Natural killer cell (primary cell): ENCODE measurements around the gene CEP20. TPM values are rescaled to one million over a fixed set of nuclear protein-coding genes. Genes with fewer than 3 reads are reported as not detected.
"Not testable (repeated sequence)": the region's sequence is repeated elsewhere in the genome, so short reads cannot be mapped to it uniquely, and the experiment has no call there.

Source experiments
- ATAC-seq, 3 donors: fragments of 150-1000 bp in 2 of 3; fragments of 200-7000 bp in 1 of 3; cut with Tn5 transposase; 1 replicate in 1 of 3; 2 replicates in 2 of 3; pipeline ENCODE4 v1.10.0; 2021; ENCODE audit warnings: mild to moderate bottlenecking in 2 of 3, moderate library complexity in 2 of 3
- DNase-seq, 2 donors: peaks; one replicate each; pipeline versions ENCODE4 v3.0.0 to v3.0.0-alpha.2; 2013 to 2021; ENCODE audit warnings: mixed read lengths in 1 of 2
- H3K27ac ChIP-seq: one replicate; pipeline ENCODE4 v1.5.1; 2013; ENCODE audit warnings: mild to moderate bottlenecking, low read length
- H3K27me3 ChIP-seq: one replicate; pipeline ENCODE4 v1.6.1; 2013; ENCODE audit warnings: low read length; ENCODE audit not compliant: control insufficient read depth, insufficient read depth
- H3K36me3 ChIP-seq: one replicate; pipeline ENCODE4 v1.6.1; 2013; ENCODE audit warnings: low read length; ENCODE audit not compliant: control insufficient read depth, insufficient read depth
- H3K4me1 ChIP-seq: one replicate; pipeline ENCODE4 v1.6.1; 2013; ENCODE audit warnings: low read length; ENCODE audit not compliant: control insufficient read depth, insufficient read depth
- H3K4me3 ChIP-seq: one replicate; pipeline ENCODE4 v1.5.1; 2013; ENCODE audit warnings: low read length
- H3K9me3 ChIP-seq: one replicate; pipeline ENCODE4 v1.6.1; 2013; ENCODE audit warnings: low read length; ENCODE audit not compliant: control insufficient read depth, insufficient read depth
- H3K27ac Mint-ChIP-seq, 2 donors: one replicate each; pipeline ENCODE4 v1.8.0; 2022; ENCODE audit warnings: mild to moderate bottlenecking in 2 of 2, mixed read lengths in 2 of 2, moderate library complexity in 1 of 2
- H3K27me3 Mint-ChIP-seq, 2 donors: one replicate each; pipeline ENCODE4 v1.8.0; 2022; ENCODE audit warnings: low read depth in 2 of 2, mixed read lengths in 2 of 2
- H3K36me3 Mint-ChIP-seq: one replicate; pipeline ENCODE4 v1.8.0; 2022; ENCODE audit warnings: mixed read lengths
- H3K4me1 Mint-ChIP-seq, 2 donors: one replicate each; pipeline ENCODE4 v1.8.0; 2022; ENCODE audit warnings: mixed read lengths in 2 of 2
- H3K4me3 Mint-ChIP-seq: one replicate; pipeline ENCODE4 v1.8.0; 2022; ENCODE audit warnings: mild to moderate bottlenecking, moderate library complexity, mixed read lengths
- H3K9me3 Mint-ChIP-seq, 2 donors: one replicate each; pipeline ENCODE4 v1.8.0; 2022; ENCODE audit warnings: mixed read lengths in 2 of 2
- WGBS: methylation state at CpG from one replicate; pipeline ENCODE4 v1.1.7; 2013; ENCODE audit warnings: missing lambda C conversion rate; ENCODE audit not compliant: insufficient coverage; 5-methylcytosine and 5-hydroxymethylcytosine counted together
- intact Hi-C: fragments of 100-400 bp; cut with micrococcal nuclease; formaldehyde crosslinking; loops from one replicate; pipeline ENCODE4 v1.14.2; 2022
- total RNA-seq, 4 donors: library from RNA; stranded (reverse); fragments of 120-200 nt in 1 of 4; gene quantifications; one replicate each; pipeline versions ENCODE4 v1.2.3 to v1.2.4, GENCODE V29; 2013 to 2022
- TF ChIP-seq, protein P1 (sequence below): fragments of 200-600 bp; IDR thresholded peaks from one replicate; pipeline ENCODE4 v1.8.0; 2022; ENCODE audit warnings: antibody characterized with exemption

Gene CEP20
- total RNA-seq, 3 donors from 2014 or later (not counting 1 experiment from before 2014, with no cell fraction given) = 21.4 to 23.2 (median 23.1) TPM

GRCh38 chr16:15855704-15856003 lies 32.7 kb downstream of the CEP20 start:
- TF ChIP-seq, protein P1, sequence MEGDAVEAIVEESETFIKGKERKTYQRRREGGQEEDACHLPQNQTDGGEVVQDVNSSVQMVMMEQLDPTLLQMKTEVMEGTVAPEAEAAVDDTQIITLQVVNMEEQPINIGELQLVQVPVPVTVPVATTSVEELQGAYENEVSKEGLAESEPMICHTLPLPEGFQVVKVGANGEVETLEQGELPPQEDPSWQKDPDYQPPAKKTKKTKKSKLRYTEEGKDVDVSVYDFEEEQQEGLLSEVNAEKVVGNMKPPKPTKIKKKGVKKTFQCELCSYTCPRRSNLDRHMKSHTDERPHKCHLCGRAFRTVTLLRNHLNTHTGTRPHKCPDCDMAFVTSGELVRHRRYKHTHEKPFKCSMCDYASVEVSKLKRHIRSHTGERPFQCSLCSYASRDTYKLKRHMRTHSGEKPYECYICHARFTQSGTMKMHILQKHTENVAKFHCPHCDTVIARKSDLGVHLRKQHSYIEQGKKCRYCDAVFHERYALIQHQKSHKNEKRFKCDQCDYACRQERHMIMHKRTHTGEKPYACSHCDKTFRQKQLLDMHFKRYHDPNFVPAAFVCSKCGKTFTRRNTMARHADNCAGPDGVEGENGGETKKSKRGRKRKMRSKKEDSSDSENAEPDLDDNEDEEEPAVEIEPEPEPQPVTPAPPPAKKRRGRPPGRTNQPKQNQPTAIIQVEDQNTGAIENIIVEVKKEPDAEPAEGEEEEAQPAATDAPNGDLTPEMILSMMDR = no peak
- Histone ChIP-seq H3K4me3 (no peak overlapping the region), H3K36me3 (no peaks in the 10 kb centered on the region), H3K4me1 (peaks cover 10% of the 10 kb centered on the region), H3K27me3 (peaks cover 17% of the 10 kb centered on the region), H3K27ac (no peak overlapping the region), H3K9me3 (no peaks in the 10 kb centered on the region)
- ATAC-seq (no peak), DNase-seq (no peak)
- intact Hi-C loops = no loop called here
- H3K4me3 Mint-ChIP-seq = no peak overlapping the region
- H3K27ac Mint-ChIP-seq = no peak overlapping the region
- H3K9me3 Mint-ChIP-seq = no peaks in the 10 kb centered on the region
- peaks cover 26 to 38% of the 10 kb centered on the region in 2 donors for H3K27me3 Mint-ChIP-seq
- H3K36me3 Mint-ChIP-seq = no peaks in the 10 kb centered on the region
- WGBS = 42% methylated on average over 5 of the region's 5 CpGs
- H3K4me1 Mint-ChIP-seq = peaks cover 0 to 5% of the 10 kb centered on the region in 2 donors

- TF ChIP-seq, protein P1 = no peak
- Mint-ChIP-seq H3K4me3 (no peak overlapping the region), H3K9me3 (no peaks in the 10 kb centered on the region), H3K27me3 (peaks cover 26 to 38% of the 10 kb centered on the region in 2 donors), H3K27ac (no peak overlapping the region), H3K4me1 (peaks cover 0 to 5% of the 10 kb centered on the region in 2 donors), H3K36me3 (no peaks in the 10 kb centered on the region)
- no peak overlapping the region for H3K4me3 ChIP-seq
- no peaks in the 10 kb centered on the region for H3K9me3 ChIP-seq
- no peaks in the 10 kb centered on the region for H3K36me3 ChIP-seq
- no peak overlapping the region for H3K27ac ChIP-seq
- H3K4me1 ChIP-seq = peaks cover 10% of the 10 kb centered on the region
- no peak for ATAC-seq
- peaks cover 17% of the 10 kb centered on the region for H3K27me3 ChIP-seq
- DNase-seq = no peak
- intact Hi-C loops = no loop called here
- WGBS = 84% methylated on average over 15 of the region's 15 CpGs
These were observed 33.3 kb downstream of the CEP20 start for GRCh38 chr16:15854906-15855703.

DNA sequence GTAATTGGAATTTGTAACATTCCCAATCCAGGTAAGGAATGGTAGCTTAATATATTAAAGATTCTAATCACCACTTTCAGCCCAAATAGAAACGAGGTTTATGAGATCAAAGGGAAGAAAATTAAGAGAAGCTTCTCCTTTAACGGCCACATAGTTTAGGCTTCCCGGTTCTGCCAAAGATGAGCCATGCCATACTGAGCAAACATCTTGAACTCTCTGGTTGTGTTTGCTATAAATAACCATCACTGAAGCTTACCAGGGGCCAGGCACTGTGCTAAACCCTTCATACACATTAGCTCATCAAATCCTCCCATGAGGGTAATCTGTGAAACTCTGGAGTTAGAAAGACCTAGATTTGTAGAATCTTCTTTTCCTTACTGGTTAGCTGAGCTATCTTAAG lies 34.3 kb downstream of the CEP20 start:
- Mint-ChIP-seq H3K36me3 (no peaks in the 10 kb centered on the region), H3K27ac (no peak overlapping the region), H3K4me3 (no peak overlapping the region), H3K4me1 (peaks cover 0 to 5% of the 10 kb centered on the region in 2 donors), H3K9me3 (no peaks in the 10 kb centered on the region), H3K27me3 (peaks cover 22 to 33% of the 10 kb centered on the region in 2 donors)
- ATAC-seq (no peak), DNase-seq (no peak)
- TF ChIP-seq, protein P1 = no peak
- Histone ChIP-seq H3K9me3 (no peaks in the 10 kb centered on the region), H3K36me3 (no peaks in the 10 kb centered on the region), H3K4me3 (no peak overlapping the region), H3K27ac (no peak overlapping the region), H3K27me3 (peaks cover 14% of the 10 kb centered on the region), H3K4me1 (peaks cover 10% of the 10 kb centered on the region)
- intact Hi-C loops = no loop called here
- 95% methylated on average over 3 of the region's 3 CpGs for WGBS

DNA sequence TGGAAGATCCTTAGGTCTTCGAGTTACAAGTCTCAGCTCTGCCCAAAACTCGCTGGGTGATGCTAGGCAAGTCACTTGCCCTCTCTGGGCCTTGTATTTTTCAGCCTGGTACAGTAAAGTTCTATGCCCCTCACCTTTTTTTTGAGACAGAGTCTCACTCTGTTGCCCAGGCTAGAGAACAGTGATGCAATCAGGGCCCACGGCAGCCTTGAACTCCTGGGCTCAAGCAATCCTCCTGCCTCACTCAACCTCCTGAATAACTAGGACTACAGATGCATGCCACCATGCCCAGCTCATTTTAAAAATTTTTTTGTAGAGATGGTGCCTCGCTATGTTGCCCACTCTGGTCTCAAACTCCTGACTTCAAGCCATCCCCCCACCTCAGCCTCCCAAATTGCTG lies 35.4 kb downstream of the CEP20 start:
- DNase-seq = no peak
- intact Hi-C loops = no loop called here
- H3K9me3 Mint-ChIP-seq = no peaks in the 10 kb centered on the region
- TF ChIP-seq, protein P1 = no peak
- Histone ChIP-seq H3K27me3 (peaks cover 11% of the 10 kb centered on the region), H3K36me3 (no peaks in the 10 kb centered on the region), H3K4me1 (peaks cover 10% of the 10 kb centered on the region), H3K27ac (no peak overlapping the region), H3K4me3 (no peak overlapping the region), H3K9me3 (no peaks in the 10 kb centered on the region)
- ATAC-seq = no peak
- 86% methylated on average over 4 of the region's 4 CpGs for WGBS
- no peaks in the 10 kb centered on the region for H3K36me3 Mint-ChIP-seq
- peaks cover 0 to 4% of the 10 kb centered on the region in 2 donors for H3K4me1 Mint-ChIP-seq
- no peak overlapping the region for H3K27ac Mint-ChIP-seq
- H3K27me3 Mint-ChIP-seq = peaks cover 22 to 27% of the 10 kb centered on the region in 2 donors
- no peak overlapping the region for H3K4me3 Mint-ChIP-seq

DNA sequence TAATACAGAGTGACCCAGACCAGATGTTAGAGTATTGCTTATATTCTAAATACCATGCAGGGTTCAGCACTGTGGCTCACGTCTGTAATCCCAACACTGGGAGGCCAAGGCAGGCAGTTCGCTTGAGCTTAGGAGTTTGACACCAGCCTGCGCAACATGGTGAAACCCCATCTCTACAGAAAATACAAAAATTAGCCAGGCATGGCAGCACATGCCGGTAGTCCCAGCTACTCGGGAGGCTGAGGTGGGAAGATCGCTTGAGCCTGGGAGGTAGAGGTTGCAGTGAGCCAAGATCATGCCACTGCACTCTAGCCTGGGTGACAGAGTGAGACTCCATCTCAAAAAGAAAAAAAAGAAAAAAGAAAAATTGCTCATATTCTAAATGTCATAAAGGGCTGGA lies 37.8 kb downstream of the CEP20 start:
- H3K36me3 Mint-ChIP-seq, ATAC-seq, H3K4me3 Mint-ChIP-seq, H3K36me3 ChIP-seq, H3K27me3 Mint-ChIP-seq, H3K27ac ChIP-seq, H3K4me1 ChIP-seq, H3K9me3 ChIP-seq, H3K4me3 ChIP-seq, intact Hi-C loops, H3K27me3 ChIP-seq, DNase-seq, H3K27ac Mint-ChIP-seq, H3K4me1 Mint-ChIP-seq, H3K9me3 Mint-ChIP-seq: not testable (repeated sequence)
- 90% methylated on average over 6 of the region's 6 CpGs for WGBS
